Hypothalamus (tissue), 51 donors: ENCODE results near the gene KSR2.
"Not testable (repeated sequence)": the region's sequence is repeated elsewhere in the genome, so short reads cannot be mapped to it uniquely, and the experiment has no call there.

ENCODE experiments used
- DNase-seq, 51 donors: peaks; one replicate each; lab custom pipeline; 2025; lab: John Stamatoyannopoulos, UW

KSR2 gene

GRCh38 chr12:117662620-117663395 lies 306.0 kb downstream of the KSR2 start:
- DNase-seq = no peak

- no peak for DNase-seq
Measured at GRCh38 chr12:117662220-117662619, 306.6 kb downstream of the KSR2 start.

GRCh38 chr12:117661471-117661870 lies 307.3 kb downstream of the KSR2 start:
- DNase-seq = no peak

GRCh38 chr12:117660896-117661295 lies 307.9 kb downstream of the KSR2 start:
- DNase-seq = no peak

GRCh38 chr12:117658226-117658625 lies 310.6 kb downstream of the KSR2 start:
- no peak for DNase-seq

- DNase-seq = no peak
Measured at GRCh38 chr12:117649796-117650195, 319.0 kb downstream of the KSR2 start.

GRCh38 chr12:117646520-117646919 lies 322.3 kb downstream of the KSR2 start:
- DNase-seq = no peak

- no peak for DNase-seq
Measured at GRCh38 chr12:117645473-117645872, 323.3 kb downstream of the KSR2 start.

- DNase-seq = no peak
Measured at GRCh38 chr12:117643971-117644370, 324.8 kb downstream of the KSR2 start.

GRCh38 chr12:117641885-117642284 lies 326.9 kb downstream of the KSR2 start:
- DNase-seq = no peak

GRCh38 chr12:117640511-117640910 lies 328.3 kb downstream of the KSR2 start:
- DNase-seq = no peak

- DNase-seq = no peak
Measured at GRCh38 chr12:117629454-117629853, 339.3 kb downstream of the KSR2 start.

- not testable (repeated sequence) for DNase-seq
Measured at GRCh38 chr12:117628711-117629110, 340.1 kb downstream of the KSR2 start.

- DNase-seq = no peak
Measured at GRCh38 chr12:117622741-117623140, 346.0 kb downstream of the KSR2 start.

- DNase-seq = no peak
Measured at GRCh38 chr12:117622087-117622486, 346.7 kb downstream of the KSR2 start.

GRCh38 chr12:117607778-117608177 lies 361.0 kb downstream of the KSR2 start:
- DNase-seq = no peak

GRCh38 chr12:117606945-117607344 lies 361.8 kb downstream of the KSR2 start:
- no peak for DNase-seq

- DNase-seq = no peak
Measured at GRCh38 chr12:117606024-117606423, 362.8 kb downstream of the KSR2 start.

GRCh38 chr12:117603316-117604113 lies 365.3 kb downstream of the KSR2 start:
- no peak for DNase-seq

GRCh38 chr12:117599849-117600248 lies 368.9 kb downstream of the KSR2 start:
- no peak for DNase-seq

GRCh38 chr12:117596968-117597367 lies 371.8 kb downstream of the KSR2 start:
- DNase-seq = no peak

GRCh38 chr12:117595751-117596150 lies 373.0 kb downstream of the KSR2 start:
- DNase-seq = no peak
